B cell (primary cell): ENCODE measurements around the gene CAV1. TPM values are rescaled to one million over a fixed set of nuclear protein-coding genes. Genes with fewer than 3 reads are reported as not detected.

ENCODE experiments used
- ATAC-seq: fragments of 200-7000 bp; cut with Tn5 transposase; one replicate; pipeline ENCODE4 v1.10.0; 2021; ENCODE audit warnings: low read depth, mild to moderate bottlenecking, moderate number of reproducible peaks, moderate library complexity
- CTCF ChIA-PET: fragments of 350-600 bp; sonication (Branson Sonifier 250); formaldehyde crosslinking; loops from one replicate; lab custom pipeline; 2021; ENCODE audit warnings: antibody characterized with exemption, inconsistent platforms; lab: Charles Lee
- POLR2A ChIA-PET: fragments of 350-600 bp; sonication (Branson Sonifier 250); formaldehyde crosslinking; loops from one replicate; lab custom pipeline; 2021; ENCODE audit warnings: antibody characterized with exemption; lab: Charles Lee
- DNase-seq: peaks from one replicate; pipeline ENCODE4 v3.0.0; 2013
- H2AFZ ChIP-seq: 2 replicates; pipeline ENCODE4 v1.6.1; 2012; ENCODE audit warnings: mild to moderate bottlenecking, low read depth, low read length; ENCODE audit not compliant: insufficient read depth, poor library complexity, severe bottlenecking
- H3K27ac ChIP-seq, 2 donors: 1 replicate in 1 of 2; 2 replicates in 1 of 2; pipeline ENCODE4 v1.5.1; 2012 to 2013; ENCODE audit warnings: low read length in 2 of 2, mild to moderate bottlenecking in 2 of 2, moderate library complexity in 1 of 2
- H3K27me3 ChIP-seq, 4 experiments: fragments of 200-600 bp in 1 of 4; sonication (generic) in 1 of 4; replicated peaks in 1 of 4; 1 replicate in 2 of 4; 2 replicates in 2 of 4; pipeline versions ENCODE4 v1.6.1 to v1.7.0; 2013 to 2016; ENCODE audit warnings: low read length in 3 of 4, mild to moderate bottlenecking in 2 of 4, mixed read lengths in 1 of 4, moderate library complexity in 1 of 4; ENCODE audit not compliant: insufficient read depth in 4 of 4, control insufficient read depth in 3 of 4; ENCODE audit errors: control extremely low read depth in 1 of 4
- H3K36me3 ChIP-seq, 2 experiments: replicated peaks in 1 of 2; 1 replicate in 1 of 2; 2 replicates in 1 of 2; pipeline versions ENCODE4 v1.6.1 to v1.7.1; 2013; ENCODE audit warnings: low read length in 1 of 2; ENCODE audit not compliant: insufficient read depth in 2 of 2, control insufficient read depth in 1 of 2; ENCODE audit errors: control extremely low read depth in 1 of 2, extremely low read depth in 1 of 2
- H3K4me1 ChIP-seq, 2 donors: fragments of 200-600 bp in 1 of 2; sonication (generic) in 1 of 2; 1 replicate in 1 of 2; 2 replicates in 1 of 2; pipeline versions ENCODE4 v1.5.1 to v1.6.1; 2013 to 2017; ENCODE audit warnings: low read length in 2 of 2; ENCODE audit not compliant: control insufficient read depth in 2 of 2, insufficient read depth in 2 of 2
- H3K4me2 ChIP-seq: replicated peaks from 2 replicates; pipeline ENCODE3; 2012; ENCODE audit warnings: mild to moderate bottlenecking, low read depth, low read length; ENCODE audit not compliant: poor library complexity, severe bottlenecking
- H3K4me3 ChIP-seq, 5 experiments: fragments of 200-600 bp in 1 of 5; sonication (generic) in 1 of 5; 1 replicate in 3 of 5; 2 replicates in 2 of 5; pipeline versions ENCODE4 v1.5.1 to v1.7.0; 2011 to 2016; ENCODE audit warnings: low read length in 4 of 5, mild to moderate bottlenecking in 4 of 5, low read depth in 2 of 5, control low read depth in 1 of 5, moderate library complexity in 1 of 5; ENCODE audit not compliant: insufficient read depth in 1 of 5; ENCODE audit errors: control extremely low read depth in 1 of 5, extremely low read depth in 1 of 5
- H3K79me2 ChIP-seq: fragments of 200-600 bp; sonication (generic); one replicate; pipeline ENCODE4 v1.6.0; 2016; ENCODE audit warnings: low read length; ENCODE audit not compliant: control insufficient read depth, insufficient read depth
- H3K9ac ChIP-seq: fragments of 200-600 bp; sonication (generic); 2 replicates; pipeline ENCODE4 v1.6.1; 2017; ENCODE audit warnings: mild to moderate bottlenecking, low read length, moderate library complexity
- H3K9me3 ChIP-seq, 3 donors: one replicate each; pipeline versions ENCODE4 v1.6.1 to v1.7.1; 2013; ENCODE audit warnings: low read length in 2 of 3; ENCODE audit not compliant: control insufficient read depth in 2 of 3, insufficient read depth in 1 of 3; ENCODE audit errors: control extremely low read depth in 1 of 3
- H4K20me1 ChIP-seq: 2 replicates; pipeline ENCODE4 v1.6.0; 2012; ENCODE audit warnings: mild to moderate bottlenecking, low read length; ENCODE audit not compliant: insufficient read depth, control insufficient read depth, poor library complexity, severe bottlenecking
- H3K27ac Mint-ChIP-seq: one replicate; pipeline ENCODE4 v1.8.0; 2021; ENCODE audit warnings: mixed read lengths
- H3K27me3 Mint-ChIP-seq: one replicate; pipeline ENCODE4 v1.8.0; 2021; ENCODE audit warnings: mixed read lengths
- H3K4me1 Mint-ChIP-seq: one replicate; pipeline ENCODE4 v1.8.0; 2021; ENCODE audit warnings: mixed read lengths
- H3K4me3 Mint-ChIP-seq: one replicate; pipeline ENCODE4 v1.8.0; 2021; ENCODE audit warnings: mixed read lengths
- H3K9me3 Mint-ChIP-seq: one replicate; pipeline ENCODE4 v1.8.0; 2022; ENCODE audit warnings: mixed read lengths; ENCODE audit not compliant: insufficient read depth
- CTCF ChIP-seq: fragments of 200-600 bp; IDR thresholded peaks from one replicate; pipeline ENCODE4 v1.8.0; 2022; ENCODE audit warnings: antibody characterized with exemption, mild to moderate bottlenecking
- EZH2 ChIP-seq: IDR thresholded peaks from 2 replicates; pipeline ENCODE4 v1.6.1; 2012; ENCODE audit warnings: borderline replicate concordance, low read depth, mild to moderate bottlenecking, moderate library complexity, low read length; ENCODE audit not compliant: insufficient read depth, poor library complexity, severe bottlenecking
- WGBS: methylation state at CpG from one replicate; pipeline ENCODE4 v1.1.5; 2013; ENCODE audit warnings: missing lambda C conversion rate; ENCODE audit not compliant: insufficient coverage; 5-methylcytosine and 5-hydroxymethylcytosine counted together
- intact Hi-C: fragments of 100-400 bp; cut with micrococcal nuclease; formaldehyde crosslinking; loops from one replicate; pipeline ENCODE4 v1.10.0; 2022
- polyA plus RNA-seq: library from polyadenylated mRNA; depleted of rRNA; stranded (reverse); fragments of >200 nt; gene quantifications from 2 replicates; pipeline ENCODE4 v1.2.3, GENCODE V29; 2012
- total RNA-seq, 2 donors: library from RNA; stranded (reverse); fragments of 120-200 nt in 1 of 2; gene quantifications; 1 replicate in 1 of 2; 2 replicates in 1 of 2; pipeline versions ENCODE4 v1.2.3 to v1.2.4, GENCODE V29; 2013 to 2022

CAV1 gene
- total and polyA plus RNA-seq, 2 donors (not counting 1 experiment from before 2014, with no cell fraction given), result 0.95 to 1.9 TPM

GRCh38 chr7:116540743-116541142, 15.9 kb downstream of the CAV1 start:
- H2AFZ ChIP-seq, result no peak overlapping the region
- no peak for DNase-seq
- TF ChIP-seq EZH2, result no peak
- no peak for TF ChIP-seq CTCF
- peaks cover 27% of the 10 kb centered on the region for H3K27me3 Mint-ChIP-seq
- peaks cover 0 to 3% (median 0%) of the 10 kb centered on the region in 3 donors for H3K9me3 ChIP-seq
- H3K36me3 ChIP-seq, result no peaks in the 10 kb centered on the region
- H3K4me1 ChIP-seq, result no peaks in the 10 kb centered on the region
- peaks cover 2% of the 10 kb centered on the region for H3K9me3 Mint-ChIP-seq
- H3K9ac ChIP-seq, result no peak overlapping the region
- ChIA-PET CTCF (no interaction called here), POLR2A (no interaction called here)
- no peaks in the 10 kb centered on the region for H3K27me3 ChIP-seq
- H3K4me3 ChIP-seq, result no peak overlapping the region
- no peak overlapping the region for H3K4me3 Mint-ChIP-seq
- H3K4me2 ChIP-seq, result no peak overlapping the region
- no peak for ATAC-seq
- H3K79me2 ChIP-seq, result no peaks in the 10 kb centered on the region
- no peak overlapping the region for H3K27ac Mint-ChIP-seq
- no peak overlapping the region for H3K27ac ChIP-seq
- H3K4me1 Mint-ChIP-seq, result no peaks in the 10 kb centered on the region
- intact Hi-C loops, result no loop called here
- H4K20me1 ChIP-seq, result no peaks in the 10 kb centered on the region

GRCh38 chr7:116541951-116542350, 17.1 kb downstream of the CAV1 start:
- no peaks in the 10 kb centered on the region for H3K36me3 ChIP-seq
- H3K27ac Mint-ChIP-seq, result no peak overlapping the region
- no CpG with 5 or more reads among the region's 3 CpGs for WGBS
- ATAC-seq (no peak), DNase-seq (no peak)
- peaks cover 0 to 3% (median 0%) of the 10 kb centered on the region in 3 donors for H3K9me3 ChIP-seq
- H3K4me1 Mint-ChIP-seq, result no peaks in the 10 kb centered on the region
- H2AFZ ChIP-seq, result no peak overlapping the region
- no peaks in the 10 kb centered on the region for H3K4me1 ChIP-seq
- H3K79me2 ChIP-seq, result no peaks in the 10 kb centered on the region
- H3K9ac ChIP-seq, result no peak overlapping the region
- intact Hi-C loops, result no loop called here
- H4K20me1 ChIP-seq, result no peaks in the 10 kb centered on the region
- CTCF ChIA-PET, result interaction anchor here (1.0 kb wide), 1 partner anchor 49 kb away, joined by 3 read pairs; no protein-coding TSS in a partner anchor
- no peak overlapping the region for H3K27ac ChIP-seq
- no peak for TF ChIP-seq CTCF
- TF ChIP-seq EZH2, result no peak
- peaks cover 27% of the 10 kb centered on the region for H3K27me3 Mint-ChIP-seq
- POLR2A ChIA-PET, result no interaction called here
- no peaks in the 10 kb centered on the region for H3K27me3 ChIP-seq
- no peak overlapping the region for H3K4me3 Mint-ChIP-seq
- H3K4me2 ChIP-seq, result no peak overlapping the region
- H3K9me3 Mint-ChIP-seq, result peaks cover 2% of the 10 kb centered on the region
- no peak overlapping the region for H3K4me3 ChIP-seq
